WTC11 (cell line): ENCODE measurements around the gene LEFTY2. TPM values are rescaled to one million over a fixed set of nuclear protein-coding genes. Genes with fewer than 3 reads are reported as not detected.

Source experiments
- ATAC-seq: fragments of 200-7000 bp; cut with Tn5 transposase; 2 replicates; pipeline ENCODE4 v1.10.0; 2021; ENCODE audit warnings: mild to moderate bottlenecking, moderate library complexity
- CTCF ChIA-PET: fragments of 300-600 bp; sonication (Branson Sonifier 250); formaldehyde crosslinking; loops from one replicate; lab custom pipeline; 2021; ENCODE audit warnings: antibody characterized with exemption; lab: Charles Lee
- POLR2A ChIA-PET: fragments of 350-600 bp; sonication (Branson Sonifier 250); formaldehyde crosslinking; loops from one replicate; lab custom pipeline; 2021; ENCODE audit warnings: antibody characterized with exemption; lab: Charles Lee
- DNase-seq: peaks from one replicate; pipeline ENCODE4 v3.0.0; 2021; ENCODE audit warnings: low spot score
- H3K27ac Mint-ChIP-seq: 2 replicates; pipeline ENCODE4 v1.8.0; 2021; ENCODE audit warnings: mixed read lengths
- H3K27me3 Mint-ChIP-seq: 2 replicates; pipeline ENCODE4 v1.8.0; 2021; ENCODE audit warnings: low read depth, mild to moderate bottlenecking, moderate library complexity, mixed read lengths
- H3K36me3 Mint-ChIP-seq: 2 replicates; pipeline ENCODE4 v1.8.0; 2021; ENCODE audit warnings: mixed read lengths
- H3K4me1 Mint-ChIP-seq: 2 replicates; pipeline ENCODE4 v1.8.0; 2022; ENCODE audit warnings: mixed read lengths
- H3K4me3 Mint-ChIP-seq: 2 replicates; pipeline ENCODE4 v1.8.0; 2021; ENCODE audit warnings: mild to moderate bottlenecking, moderate library complexity, mixed read lengths
- H3K9me3 Mint-ChIP-seq: 2 replicates; pipeline ENCODE4 v1.8.0; 2021; ENCODE audit warnings: mixed read lengths
- ARID4B ChIP-seq: sonication (generic); formaldehyde crosslinking; IDR thresholded peaks from 2 replicates; pipeline ENCODE4 v1.8.0; 2023; ENCODE audit warnings: missing genetic modification reagents, mild to moderate bottlenecking, borderline replicate concordance
- E2F5 ChIP-seq: sonication (generic); formaldehyde crosslinking; IDR thresholded peaks from 2 replicates; pipeline ENCODE4 v1.8.1; 2022; ENCODE audit warnings: mild to moderate bottlenecking, moderate library complexity, missing genetic modification reagents
- ELF4 ChIP-seq: sonication (generic); formaldehyde crosslinking; IDR thresholded peaks from 2 replicates; pipeline ENCODE4 v1.8.1; 2022; ENCODE audit warnings: low read depth, mild to moderate bottlenecking, moderate library complexity, missing genetic modification reagents
- GABPB1 ChIP-seq: sonication (generic); formaldehyde crosslinking; IDR thresholded peaks from 2 replicates; pipeline ENCODE4 v1.8.1; 2023; ENCODE audit warnings: mild to moderate bottlenecking, missing genetic modification reagents
- KAT7 ChIP-seq: sonication (generic); formaldehyde crosslinking; IDR thresholded peaks from 2 replicates; pipeline ENCODE4 v1.8.1; 2023; ENCODE audit warnings: missing genetic modification reagents, mild to moderate bottlenecking, borderline replicate concordance
- NR2C2 ChIP-seq: sonication (generic); formaldehyde crosslinking; IDR thresholded peaks from 2 replicates; pipeline ENCODE4 v1.8.0; 2022; ENCODE audit warnings: mild to moderate bottlenecking, missing genetic modification reagents
- PRRX2 ChIP-seq: fragments of 250-450 bp; sonication (Bioruptor Pico); IDR thresholded peaks from 2 replicates; pipeline ENCODE4 v1.8.0; 2021; ENCODE audit warnings: mild to moderate bottlenecking
- RELA ChIP-seq: sonication (generic); formaldehyde crosslinking; IDR thresholded peaks from 2 replicates; pipeline ENCODE4 v1.8.1; 2022; ENCODE audit warnings: missing genetic modification reagents, mild to moderate bottlenecking, borderline replicate concordance
- SP1 ChIP-seq: sonication (generic); formaldehyde crosslinking; conservative IDR thresholded peaks from 2 replicates; pipeline ENCODE4 v1.8.1; 2022; ENCODE audit warnings: missing genetic modification reagents
- TEAD1 ChIP-seq: sonication (generic); formaldehyde crosslinking; IDR thresholded peaks from 2 replicates; pipeline ENCODE4 v1.8.0; 2022; ENCODE audit warnings: mild to moderate bottlenecking, missing genetic modification reagents
- ZNF121 ChIP-seq: sonication (generic); formaldehyde crosslinking; IDR thresholded peaks from 2 replicates; pipeline ENCODE4 v1.8.0; 2023; ENCODE audit warnings: missing genetic modification reagents
- ZNF263 ChIP-seq: sonication (generic); formaldehyde crosslinking; IDR thresholded peaks from 2 replicates; pipeline ENCODE4 v1.8.1; 2022; ENCODE audit warnings: low read depth, mild to moderate bottlenecking, moderate library complexity, missing genetic modification reagents
- ZNF423 ChIP-seq: fragments of 250-450 bp; sonication (Bioruptor Pico); IDR thresholded peaks from 2 replicates; pipeline ENCODE4 v2.1.2; 2022; ENCODE audit warnings: mild to moderate bottlenecking, moderate library complexity
- ZNF512 ChIP-seq: sonication (generic); formaldehyde crosslinking; IDR thresholded peaks from 2 replicates; pipeline ENCODE4 v1.8.1; 2022; ENCODE audit warnings: missing genetic modification reagents, borderline replicate concordance
- total RNA-seq: library from RNA; stranded (reverse); gene quantifications from 3 replicates; pipeline ENCODE4 v1.2.3, GENCODE V29; 2021
- TF ChIP-seq, protein P1 (sequence below): sonication (generic); formaldehyde crosslinking; IDR thresholded peaks from 2 replicates; pipeline ENCODE4 v1.8.1; 2022; ENCODE audit warnings: low read depth, mild to moderate bottlenecking, moderate library complexity, missing genetic modification reagents, borderline replicate concordance

Gene LEFTY2
- total RNA-seq, 1 experiment from 2014 or later: 15.5 TPM

DNA sequence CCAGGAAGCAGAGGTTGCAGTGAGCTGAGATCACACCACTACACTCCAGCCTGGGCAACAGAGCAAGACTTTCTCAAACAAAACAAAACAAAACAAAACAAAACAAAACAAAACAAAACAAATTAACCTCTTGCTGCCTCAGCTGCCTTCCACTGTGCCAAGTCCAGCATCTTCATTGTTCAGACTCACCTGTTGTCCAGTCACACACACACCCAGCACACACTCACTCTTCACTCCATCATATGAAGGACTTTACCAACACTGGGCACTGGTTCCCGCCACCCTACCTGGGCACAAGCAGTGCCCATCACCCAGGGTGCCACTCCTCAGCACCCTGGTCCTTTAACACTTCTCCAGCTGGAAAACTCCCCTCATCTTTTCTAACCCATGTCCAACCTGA is 31.5 kb downstream of the LEFTY2 start (continued):
- TF ChIP-seq RELA (CRISPR knock-in tag) (no peak), ZNF423 (CRISPR knock-in tag) (no peak)

GRCh38 chr1:225908773-225909172 is 32.2 kb downstream of the LEFTY2 start:
- Mint-ChIP-seq H3K4me1 (peaks cover 34% of the 10 kb centered on the region), H3K4me3 (no peak overlapping the region), H3K9me3 (peaks cover 2% of the 10 kb centered on the region), H3K27me3 (peaks cover 26% of the 10 kb centered on the region), H3K27ac (no peak overlapping the region; the same call in 1 of the 2 replicates), H3K36me3 (no peaks in the 10 kb centered on the region)
- CTCF ChIA-PET: interaction anchor here (0.9 to 5.1 kb wide), 3 partner anchors 29 to 434 kb away, joined by 3 to 94 read pairs (median 4); partner anchors contain the start of gene TMEM63A
- no peak; the same call in 1 of the 2 replicates for ATAC-seq
- POLR2A ChIA-PET: no interaction called here
- no peak for DNase-seq
- TF ChIP-seq GABPB1 (CRISPR knock-in tag) (no peak), ELF4 (CRISPR knock-in tag) (no peak), KAT7 (CRISPR knock-in tag) (no peak), TEAD1 (CRISPR knock-in tag) (no peak), SP1 (CRISPR knock-in tag) (no peak), E2F5 (CRISPR knock-in tag) (no peak), PRRX2 (no peak), ZNF512 (no peak), ARID4B (no peak), NR2C2 (CRISPR knock-in tag) (no peak)
- TF ChIP-seq, protein P1, sequence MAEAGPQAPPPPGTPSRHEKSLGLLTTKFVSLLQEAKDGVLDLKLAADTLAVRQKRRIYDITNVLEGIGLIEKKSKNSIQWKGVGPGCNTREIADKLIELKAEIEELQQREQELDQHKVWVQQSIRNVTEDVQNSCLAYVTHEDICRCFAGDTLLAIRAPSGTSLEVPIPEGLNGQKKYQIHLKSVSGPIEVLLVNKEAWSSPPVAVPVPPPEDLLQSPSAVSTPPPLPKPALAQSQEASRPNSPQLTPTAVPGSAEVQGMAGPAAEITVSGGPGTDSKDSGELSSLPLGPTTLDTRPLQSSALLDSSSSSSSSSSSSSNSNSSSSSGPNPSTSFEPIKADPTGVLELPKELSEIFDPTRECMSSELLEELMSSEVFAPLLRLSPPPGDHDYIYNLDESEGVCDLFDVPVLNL (CRISPR knock-in tag): no peak

DNA sequence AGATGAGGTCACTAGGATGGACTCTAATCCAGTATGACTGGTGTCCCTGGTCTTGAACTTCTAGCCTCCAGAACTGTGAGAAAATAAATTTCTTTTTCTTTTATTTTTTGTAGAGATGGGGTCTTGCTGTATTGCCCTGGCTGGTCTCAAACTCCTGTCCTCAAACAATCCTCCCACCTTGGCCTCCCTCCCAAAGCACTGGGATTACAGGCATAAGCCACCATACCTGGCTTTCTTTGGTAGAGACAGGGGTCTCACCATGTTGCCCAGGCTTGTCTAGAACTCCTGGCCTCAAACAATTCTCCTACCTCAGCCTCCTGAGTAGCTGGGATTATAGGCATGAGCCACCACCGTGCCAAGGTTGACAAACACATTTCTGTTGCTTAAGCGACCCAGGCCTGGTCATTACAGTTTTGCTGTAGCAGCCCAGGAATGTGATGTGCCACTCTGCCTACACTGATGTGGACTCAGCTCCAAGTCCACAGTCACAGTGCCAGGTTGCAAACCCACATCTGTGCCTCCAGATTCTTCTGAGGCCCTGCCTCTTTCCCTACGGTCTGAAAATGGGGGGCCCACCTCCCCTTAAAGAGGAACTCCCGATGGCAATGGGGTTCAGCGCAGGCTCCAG is 32.9 kb downstream of the LEFTY2 start:
- Mint-ChIP-seq H3K9me3 (peaks cover 5% of the 10 kb centered on the region), H3K27ac (no peak overlapping the region), H3K36me3 (no peaks in the 10 kb centered on the region), H3K27me3 (peaks cover 27% of the 10 kb centered on the region), H3K4me3 (no peak overlapping the region), H3K4me1 (peaks cover 32% of the 10 kb centered on the region)
- TF ChIP-seq ZNF121 (CRISPR knock-in tag) (0 out of 2 replicates have a peak, but pooled peaks have one; percentile 58), ZNF263 (no peak)
- ATAC-seq (no peak), DNase-seq (no peak)
- CTCF ChIA-PET: interaction anchor here (0.9 to 5.1 kb wide), 2 partner anchors 28 to 427 kb away, joined by 4 to 94 read pairs; partner anchors contain the start of gene TMEM63A
- POLR2A ChIA-PET: no interaction called here
